ENCODE data around the gene STX17.

- TF ChIP-seq RARB (CRISPR knock-in tag; IDR thresholded peaks at IDR 0.05) (no peak), GLIS3 (CRISPR knock-in tag; IDR thresholded peaks at IDR 0.05) (no peak), CSRNP3 (CRISPR knock-in tag; IDR thresholded peaks at IDR 0.05) (no peak), ESRRG (CRISPR knock-in tag; IDR thresholded peaks at IDR 0.05) (no peak), CREB5 (CRISPR knock-in tag; IDR thresholded peaks at IDR 0.05; ENCODE audit: low read depth) (no peak), TSHZ2 (CRISPR knock-in tag; IDR thresholded peaks at IDR 0.05) (no peak)
Observed at GRCh38 chr9:99978221-99978620, 71.8 kb downstream of the STX17 start.

All from SK-N-SH treated with all-trans-retinoic acid at 6 μM for 48 hours (cell line).